HCT116 (cell line): ENCODE measurements around the gene CORO2B.

Source experiments
- EGR1 ChIP-seq: IDR thresholded peaks from 2 replicates; pipeline ENCODE4 v1.6.1; 2012; ENCODE audit warnings: low read depth
- MAX ChIP-seq: IDR thresholded peaks from 2 replicates; pipeline ENCODE4 v1.6.1; 2012
- SIN3A ChIP-seq: IDR thresholded peaks from 2 replicates; pipeline ENCODE4 v1.6.1; 2012; ENCODE audit warnings: low read depth
- TF ChIP-seq, protein P1 (sequence below), 3 experiments: fragments of 200-600 bp in 1 of 3; sonication (generic) in 1 of 3; IDR thresholded peaks in 2 of 3; conservative IDR thresholded peaks in 1 of 3; 2 replicates each; pipeline ENCODE4 v1.5.1; 2012 to 2017; ENCODE audit warnings: low read depth in 2 of 3, low read length in 2 of 3, antibody characterized with exemption in 1 of 3, borderline replicate concordance in 1 of 3, control low read depth in 1 of 3, mild to moderate bottlenecking in 1 of 3, mixed read lengths in 1 of 3, mixed run types in 1 of 3, moderate library complexity in 1 of 3; ENCODE audit not compliant: insufficient read depth in 1 of 3

- TF ChIP-seq EGR1 (no peak), SIN3A (no peak), MAX (no peak)
- TF ChIP-seq, protein P1, sequence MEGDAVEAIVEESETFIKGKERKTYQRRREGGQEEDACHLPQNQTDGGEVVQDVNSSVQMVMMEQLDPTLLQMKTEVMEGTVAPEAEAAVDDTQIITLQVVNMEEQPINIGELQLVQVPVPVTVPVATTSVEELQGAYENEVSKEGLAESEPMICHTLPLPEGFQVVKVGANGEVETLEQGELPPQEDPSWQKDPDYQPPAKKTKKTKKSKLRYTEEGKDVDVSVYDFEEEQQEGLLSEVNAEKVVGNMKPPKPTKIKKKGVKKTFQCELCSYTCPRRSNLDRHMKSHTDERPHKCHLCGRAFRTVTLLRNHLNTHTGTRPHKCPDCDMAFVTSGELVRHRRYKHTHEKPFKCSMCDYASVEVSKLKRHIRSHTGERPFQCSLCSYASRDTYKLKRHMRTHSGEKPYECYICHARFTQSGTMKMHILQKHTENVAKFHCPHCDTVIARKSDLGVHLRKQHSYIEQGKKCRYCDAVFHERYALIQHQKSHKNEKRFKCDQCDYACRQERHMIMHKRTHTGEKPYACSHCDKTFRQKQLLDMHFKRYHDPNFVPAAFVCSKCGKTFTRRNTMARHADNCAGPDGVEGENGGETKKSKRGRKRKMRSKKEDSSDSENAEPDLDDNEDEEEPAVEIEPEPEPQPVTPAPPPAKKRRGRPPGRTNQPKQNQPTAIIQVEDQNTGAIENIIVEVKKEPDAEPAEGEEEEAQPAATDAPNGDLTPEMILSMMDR (IDR thresholded peaks at IDR 0.05 in 2 of 3, conservative IDR thresholded peaks at IDR 0.05 in 1 of 3; ENCODE audit: borderline replicate concordance in 1 of 3, insufficient read depth in 1 of 3, low read depth in 2 of 3, low read length in 2 of 3) = no peak
Measured at GRCh38 chr15:68584756-68585573, 6.2 kb downstream of the CORO2B start.
